Mesothelial cell of epicardium (in vitro differentiated cells): Measurements from ENCODE around the gene PPP1CC. TPM values are rescaled to one million over a fixed set of nuclear protein-coding genes. Genes with fewer than 3 reads are reported as not detected.

Experiments
- DNase-seq, 2 experiments: peaks; one replicate each; pipeline ENCODE4 v3.0.0; 2021; ENCODE audit warnings: low spot score in 2 of 2; ENCODE audit not compliant: unreplicated experiment in 2 of 2
- H3K27ac Mint-ChIP-seq: 2 replicates; pipeline ENCODE4 v1.8.0; 2021; ENCODE audit warnings: mixed read lengths
- H3K27me3 Mint-ChIP-seq: 2 replicates; pipeline ENCODE4 v1.8.0; 2021; ENCODE audit warnings: low read depth, mixed read lengths
- H3K36me3 Mint-ChIP-seq: 2 replicates; pipeline ENCODE4 v1.8.0; 2021; ENCODE audit warnings: mixed read lengths
- H3K4me1 Mint-ChIP-seq: 2 replicates; pipeline ENCODE4 v1.8.0; 2021; ENCODE audit warnings: mixed read lengths
- H3K4me3 Mint-ChIP-seq: 2 replicates; pipeline ENCODE4 v1.8.0; 2021; ENCODE audit warnings: mild to moderate bottlenecking, moderate library complexity, mixed read lengths
- H3K9me3 Mint-ChIP-seq: 2 replicates; pipeline ENCODE4 v1.8.0; 2021; ENCODE audit warnings: mixed read lengths
- CTCF ChIP-seq: fragments of 200-600 bp; sonication (generic); IDR thresholded peaks from one replicate; pipeline ENCODE4 v1.5.0; 2021; ENCODE audit warnings: antibody characterized with exemption; ENCODE audit not compliant: unreplicated experiment
- total RNA-seq: library from RNA; stranded (reverse); gene quantifications from 3 replicates; pipeline ENCODE4 v1.2.1, GENCODE V29; 2021

Gene PPP1CC
- total RNA-seq, 1 donor from 2014 or later = 150 TPM

- no peaks in the 10 kb centered on the region for H3K36me3 Mint-ChIP-seq
- DNase-seq = no peak
- no peak overlapping the region for H3K4me3 Mint-ChIP-seq
- no peak for TF ChIP-seq CTCF
- no peak overlapping the region for H3K27ac Mint-ChIP-seq
- H3K9me3 Mint-ChIP-seq = no peaks in the 10 kb centered on the region
- H3K4me1 Mint-ChIP-seq = no peaks in the 10 kb centered on the region
- H3K27me3 Mint-ChIP-seq = peaks cover 10% of the 10 kb centered on the region
Measured at GRCh38 chr12:110782922-110783321, 40.2 kb upstream of the PPP1CC start.

- Mint-ChIP-seq H3K36me3 (no peaks in the 10 kb centered on the region), H3K4me1 (no peaks in the 10 kb centered on the region), H3K27me3 (peaks cover 10% of the 10 kb centered on the region), H3K9me3 (no peaks in the 10 kb centered on the region), H3K4me3 (no peak overlapping the region), H3K27ac (no peak overlapping the region)
- DNase-seq = no peak
- no peak for TF ChIP-seq CTCF
Measured at GRCh38 chr12:110782094-110782493, 39.4 kb upstream of the PPP1CC start.

DNA sequence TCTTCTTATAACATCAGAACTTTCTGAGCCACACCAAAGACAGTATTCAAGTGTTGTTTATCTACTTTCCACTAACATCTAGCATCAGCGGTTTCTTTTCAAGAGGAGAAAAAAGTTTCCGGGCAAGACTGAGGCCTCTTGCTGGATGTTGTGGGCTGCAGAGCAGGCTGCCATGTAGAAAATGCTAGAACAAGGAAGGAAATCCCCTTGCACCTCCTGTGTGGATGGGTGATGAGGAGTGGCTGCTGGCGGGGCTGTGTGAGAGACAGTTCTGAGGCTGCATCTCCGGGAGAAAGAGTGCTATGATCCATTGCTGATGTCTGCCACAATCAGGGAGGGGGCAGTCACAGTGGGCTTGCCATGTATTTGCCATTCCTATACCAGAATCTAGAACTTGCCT, 37.8 kb upstream of the PPP1CC start:
- Mint-ChIP-seq H3K4me3 (no peak overlapping the region), H3K27me3 (peaks cover 10% of the 10 kb centered on the region), H3K4me1 (no peaks in the 10 kb centered on the region), H3K27ac (no peak overlapping the region), H3K9me3 (no peaks in the 10 kb centered on the region), H3K36me3 (no peaks in the 10 kb centered on the region)
- no peak for DNase-seq
- TF ChIP-seq CTCF = no peak

- Mint-ChIP-seq H3K4me1 (no peaks in the 10 kb centered on the region), H3K4me3 (no peak overlapping the region), H3K36me3 (no peaks in the 10 kb centered on the region), H3K27ac (no peak overlapping the region), H3K27me3 (peaks cover 10% of the 10 kb centered on the region), H3K9me3 (no peaks in the 10 kb centered on the region)
- TF ChIP-seq CTCF = no peak
- DNase-seq = no peak
Measured at GRCh38 chr12:110778833-110779577, 36.3 kb upstream of the PPP1CC start.

- no peaks in the 10 kb centered on the region for H3K4me1 Mint-ChIP-seq
- no peak for DNase-seq
- no peak for TF ChIP-seq CTCF
- H3K4me3 Mint-ChIP-seq = no peak overlapping the region
- no peak overlapping the region for H3K27ac Mint-ChIP-seq
- H3K27me3 Mint-ChIP-seq = peaks cover 7% of the 10 kb centered on the region
- no peaks in the 10 kb centered on the region for H3K36me3 Mint-ChIP-seq
- peaks cover 10% of the 10 kb centered on the region for H3K9me3 Mint-ChIP-seq
Measured at GRCh38 chr12:110776410-110776809, 33.7 kb upstream of the PPP1CC start.
